Measurements from ENCODE around the gene COPB1.

The COPB1 gene

GRCh38 chr11:14422814-14423182, 76.8 kb downstream of the COPB1 start:
- no peak for DNase-seq

GRCh38 chr11:14422052-14422813, 77.4 kb downstream of the COPB1 start:
- no peak for DNase-seq

- no peak for DNase-seq
These were observed 79.4 kb downstream of the COPB1 start for GRCh38 chr11:14420223-14420622.

- no peak for DNase-seq
These were observed 80.7 kb downstream of the COPB1 start for GRCh38 chr11:14418801-14419417.

- DNase-seq, result no peak
These were observed 81.8 kb downstream of the COPB1 start for GRCh38 chr11:14417617-14418374.

- no peak for DNase-seq
These were observed 82.4 kb downstream of the COPB1 start for GRCh38 chr11:14417186-14417585.

GRCh38 chr11:14414470-14415461, 84.8 kb downstream of the COPB1 start:
- DNase-seq, result peak; percentile 80

GRCh38 chr11:14413307-14414069, 86.1 kb downstream of the COPB1 start:
- no peak for DNase-seq

- no peak for DNase-seq
These were observed 87.8 kb downstream of the COPB1 start for GRCh38 chr11:14411818-14412217.

- DNase-seq, result no peak
These were observed 89.7 kb downstream of the COPB1 start for GRCh38 chr11:14409891-14410290.

GRCh38 chr11:14408612-14409011, 91.0 kb downstream of the COPB1 start:
- DNase-seq, result no peak
